Measurements from ENCODE around the gene MOCS1. TPM values are rescaled to one million over a fixed set of nuclear protein-coding genes. Genes with fewer than 3 reads are reported as not detected.
"Not testable (repeated sequence)": the region's sequence is repeated elsewhere in the genome, so short reads cannot be mapped to it uniquely, and the experiment has no call there.

The MOCS1 gene
- total and polyA plus RNA-seq, 2 donors (not counting 1 experiment from before 2014, with no cell fraction given), result 11.6 to 21.8 TPM

- Histone ChIP-seq H2AFZ (ENCODE audit: low read length) (no peak overlapping the region), H4K20me1 (ENCODE audit: control insufficient read depth, extremely low read depth, insufficient read depth, low read length) (no peaks in the 10 kb centered on the region), H3K4me2 (ENCODE audit: extremely low read depth, insufficient read depth, low read length) (no peak overlapping the region), H3K4me3 (replicated peaks in 1 of 4; ENCODE audit: control extremely low read depth in 1 of 4, insufficient read depth in 1 of 4, low read depth in 3 of 4, low read length in 4 of 4) (no peak overlapping the region), H3K9me3 (ENCODE audit: control insufficient read depth, insufficient read depth, low read depth, low read length) (no peaks in the 10 kb centered on the region), H3K4me1 (ENCODE audit: control insufficient read depth, extremely low read depth, insufficient read depth, low read length) (peaks cover 7% of the 10 kb centered on the region), H3K9ac (ENCODE audit: insufficient read depth, low read length) (no peak overlapping the region), H3K79me2 (ENCODE audit: control insufficient read depth, insufficient read depth, low read length) (no peaks in the 10 kb centered on the region), H3K27ac (ENCODE audit: insufficient read depth, low read length) (no peak overlapping the region), H3K36me3 (ENCODE audit: control insufficient read depth, insufficient read depth, low read length) (no peaks in the 10 kb centered on the region), H3K27me3 (ENCODE audit: control insufficient read depth, insufficient read depth, low read length) (no peaks in the 10 kb centered on the region)
- no peak for DNase-seq (ENCODE audit: low read depth in 2 of 2)
- TF ChIP-seq CTCF (conservative IDR thresholded peaks at IDR 0.05 in 1 of 2, IDR thresholded peaks at IDR 0.05 in 1 of 2; ENCODE audit: low read depth in 1 of 2, low read length in 2 of 2) (no peak), EZH2 (IDR thresholded peaks at IDR 0.05; ENCODE audit: low read length, missing control alignments) (no peak)
These were observed 44.0 kb upstream of the MOCS1 start for GRCh38 chr6:39978240-39978639.

- no peak overlapping the region for H3K4me2 ChIP-seq (ENCODE audit: extremely low read depth, insufficient read depth, low read length)
- TF ChIP-seq CTCF (conservative IDR thresholded peaks at IDR 0.05 in 1 of 2, IDR thresholded peaks at IDR 0.05 in 1 of 2; ENCODE audit: low read depth in 1 of 2, low read length in 2 of 2) (no peak), EZH2 (IDR thresholded peaks at IDR 0.05; ENCODE audit: low read length, missing control alignments) (no peak)
- H4K20me1 ChIP-seq (ENCODE audit: control insufficient read depth, extremely low read depth, insufficient read depth, low read length), result no peaks in the 10 kb centered on the region
- no peaks in the 10 kb centered on the region for H3K36me3 ChIP-seq (ENCODE audit: control insufficient read depth, insufficient read depth, low read length)
- H3K9ac ChIP-seq (ENCODE audit: insufficient read depth, low read length), result no peak overlapping the region
- H3K79me2 ChIP-seq (ENCODE audit: control insufficient read depth, insufficient read depth, low read length), result no peaks in the 10 kb centered on the region
- H3K27me3 ChIP-seq (ENCODE audit: control insufficient read depth, insufficient read depth, low read length), result no peaks in the 10 kb centered on the region
- no peaks in the 10 kb centered on the region for H3K4me1 ChIP-seq (ENCODE audit: control insufficient read depth, extremely low read depth, insufficient read depth, low read length)
- no peak for DNase-seq (ENCODE audit: low read depth in 2 of 2)
- no peak overlapping the region for H3K27ac ChIP-seq (ENCODE audit: insufficient read depth, low read length)
- H3K4me3 ChIP-seq (replicated peaks in 1 of 4; ENCODE audit: control extremely low read depth in 1 of 4, insufficient read depth in 1 of 4, low read depth in 3 of 4, low read length in 4 of 4), result no peak overlapping the region
- no peak overlapping the region for H2AFZ ChIP-seq (ENCODE audit: low read length)
- no peaks in the 10 kb centered on the region for H3K9me3 ChIP-seq (ENCODE audit: control insufficient read depth, insufficient read depth, low read depth, low read length)
These were observed 39.4 kb upstream of the MOCS1 start for GRCh38 chr6:39973661-39974060.

- not testable (repeated sequence) for H3K79me2 ChIP-seq (ENCODE audit: control insufficient read depth, insufficient read depth, low read length); H3K27me3 ChIP-seq (ENCODE audit: control insufficient read depth, insufficient read depth, low read length); H2AFZ ChIP-seq (ENCODE audit: low read length); H3K4me2 ChIP-seq (ENCODE audit: extremely low read depth, insufficient read depth, low read length); H3K9me3 ChIP-seq (ENCODE audit: control insufficient read depth, insufficient read depth, low read depth, low read length); H3K9ac ChIP-seq (ENCODE audit: insufficient read depth, low read length); H4K20me1 ChIP-seq (ENCODE audit: control insufficient read depth, extremely low read depth, insufficient read depth, low read length); DNase-seq (ENCODE audit: low read depth in 2 of 2); H3K27ac ChIP-seq (ENCODE audit: insufficient read depth, low read length); H3K4me1 ChIP-seq (ENCODE audit: control insufficient read depth, extremely low read depth, insufficient read depth, low read length); H3K4me3 ChIP-seq (replicated peaks in 1 of 4; ENCODE audit: control extremely low read depth in 1 of 4, insufficient read depth in 1 of 4, low read depth in 3 of 4, low read length in 4 of 4); H3K36me3 ChIP-seq (ENCODE audit: control insufficient read depth, insufficient read depth, low read length)
These were observed 38.5 kb upstream of the MOCS1 start for GRCh38 chr6:39972717-39973116.

- not testable (repeated sequence) for DNase-seq (ENCODE audit: low read depth in 2 of 2); H3K4me1 ChIP-seq (ENCODE audit: control insufficient read depth, extremely low read depth, insufficient read depth, low read length)
These were observed 36.9 kb upstream of the MOCS1 start for GRCh38 chr6:39971131-39971530.

More at GRCh38 chr6:39971131-39971530, 36.9 kb upstream of the MOCS1 start:
- H3K4me3 ChIP-seq (replicated peaks in 1 of 4; ENCODE audit: control extremely low read depth in 1 of 4, insufficient read depth in 1 of 4, low read depth in 3 of 4, low read length in 4 of 4); H3K27me3 ChIP-seq (ENCODE audit: control insufficient read depth, insufficient read depth, low read length); H3K27ac ChIP-seq (ENCODE audit: insufficient read depth, low read length); H3K79me2 ChIP-seq (ENCODE audit: control insufficient read depth, insufficient read depth, low read length); H3K9me3 ChIP-seq (ENCODE audit: control insufficient read depth, insufficient read depth, low read depth, low read length); H3K4me2 ChIP-seq (ENCODE audit: extremely low read depth, insufficient read depth, low read length); H3K36me3 ChIP-seq (ENCODE audit: control insufficient read depth, insufficient read depth, low read length); H2AFZ ChIP-seq (ENCODE audit: low read length); H4K20me1 ChIP-seq (ENCODE audit: control insufficient read depth, extremely low read depth, insufficient read depth, low read length); H3K9ac ChIP-seq (ENCODE audit: insufficient read depth, low read length): not testable (repeated sequence)
